CD4-positive, alpha-beta T cell (primary cell): ENCODE results near the gene TRAF3IP3. TPM values are rescaled to one million over a fixed set of nuclear protein-coding genes. Genes with fewer than 3 reads are reported as not detected.

ENCODE experiments used
- ATAC-seq: fragments of 200-7000 bp; cut with Tn5 transposase; one replicate; pipeline ENCODE4 v1.10.0; 2022; ENCODE audit warnings: mild to moderate bottlenecking; ENCODE audit not compliant: poor library complexity
- CTCF ChIA-PET: fragments of 350-600 bp; sonication (Branson Sonifier 250); formaldehyde crosslinking; loops from one replicate; lab custom pipeline; 2021; ENCODE audit warnings: antibody characterized with exemption, inconsistent platforms; lab: Charles Lee
- POLR2A ChIA-PET: fragments of 350-600 bp; sonication (Branson Sonifier 250); formaldehyde crosslinking; loops from one replicate; lab custom pipeline; 2021; ENCODE audit warnings: antibody characterized with exemption, inconsistent platforms; lab: Charles Lee
- DNase-seq, 14 experiments: peaks; one replicate each; pipeline ENCODE4 v3.0.0-alpha.2; 2013 to 2020; ENCODE audit warnings: mixed read lengths in 2 of 14
- H3K27ac ChIP-seq, 2 donors: one replicate each; pipeline versions ENCODE4 v1.5.1 to v1.7.0; 2013; ENCODE audit warnings: low read length in 2 of 2, low read depth in 1 of 2, mild to moderate bottlenecking in 1 of 2
- H3K27me3 ChIP-seq, 2 experiments: 1 replicate in 1 of 2; 2 replicates in 1 of 2; pipeline versions ENCODE4 v1.6.1 to v1.7.0; 2013; ENCODE audit warnings: low read length in 2 of 2, control low read depth in 1 of 2, mild to moderate bottlenecking in 1 of 2, moderate library complexity in 1 of 2; ENCODE audit not compliant: insufficient read depth in 2 of 2, control insufficient read depth in 1 of 2
- H3K36me3 ChIP-seq: one replicate; pipeline ENCODE4 v1.6.1; 2013; ENCODE audit warnings: low read length, control low read depth; ENCODE audit not compliant: insufficient read depth
- H3K4me1 ChIP-seq: one replicate; pipeline ENCODE4 v1.6.1; 2013; ENCODE audit warnings: low read length, control low read depth; ENCODE audit not compliant: insufficient read depth
- H3K4me3 ChIP-seq: one replicate; pipeline ENCODE4 v1.5.1; 2013; ENCODE audit warnings: mild to moderate bottlenecking, low read length, moderate library complexity
- H3K9me3 ChIP-seq, 2 experiments: 1 replicate in 1 of 2; 2 replicates in 1 of 2; pipeline versions ENCODE4 v1.6.1 to v1.7.0; 2013; ENCODE audit warnings: low read length in 2 of 2, mild to moderate bottlenecking in 2 of 2, control low read depth in 1 of 2, moderate library complexity in 1 of 2; ENCODE audit not compliant: control insufficient read depth in 1 of 2, insufficient read depth in 1 of 2
- H3K27ac Mint-ChIP-seq: one replicate; pipeline ENCODE4 v1.8.0; 2020; ENCODE audit warnings: mixed read lengths
- H3K27me3 Mint-ChIP-seq: one replicate; pipeline ENCODE4 v1.8.0; 2021; ENCODE audit warnings: mixed read lengths
- H3K36me3 Mint-ChIP-seq: one replicate; pipeline ENCODE4 v1.8.0; 2021; ENCODE audit warnings: low read depth, mixed read lengths
- H3K4me1 Mint-ChIP-seq: one replicate; pipeline ENCODE4 v1.8.0; 2021; ENCODE audit warnings: low read depth, mixed read lengths
- H3K4me3 Mint-ChIP-seq: one replicate; pipeline ENCODE4 v1.8.0; 2020; ENCODE audit warnings: mild to moderate bottlenecking, mixed read lengths
- H3K9me3 Mint-ChIP-seq: one replicate; pipeline ENCODE4 v1.8.0; 2020; ENCODE audit warnings: mixed read lengths
- intact Hi-C, 2 experiments: fragments of 100-400 bp; cut with DNase I in 1 of 2; cut with micrococcal nuclease in 1 of 2; formaldehyde crosslinking; loops; one replicate each; pipeline versions ENCODE4 v1.15.1 to v1.9.0; 2023 to 2025; cut with DNase I, micrococcal nuclease
- total RNA-seq, 174 experiments: library from RNA in 2 of 174; stranded (reverse) in 2 of 174; gene quantifications; one replicate each; pipeline ENCODE4 v1.2.3 and lab custom pipeline; 2021 to 2026
- TF ChIP-seq, protein P1 (sequence below): fragments of 200-600 bp; IDR thresholded peaks from one replicate; pipeline ENCODE4 v1.8.0; 2022; ENCODE audit warnings: antibody characterized with exemption, mild to moderate bottlenecking

Gene TRAF3IP3
- total RNA-seq, 2 experiments from 2014 or later: 279 to 290 TPM

DNA sequence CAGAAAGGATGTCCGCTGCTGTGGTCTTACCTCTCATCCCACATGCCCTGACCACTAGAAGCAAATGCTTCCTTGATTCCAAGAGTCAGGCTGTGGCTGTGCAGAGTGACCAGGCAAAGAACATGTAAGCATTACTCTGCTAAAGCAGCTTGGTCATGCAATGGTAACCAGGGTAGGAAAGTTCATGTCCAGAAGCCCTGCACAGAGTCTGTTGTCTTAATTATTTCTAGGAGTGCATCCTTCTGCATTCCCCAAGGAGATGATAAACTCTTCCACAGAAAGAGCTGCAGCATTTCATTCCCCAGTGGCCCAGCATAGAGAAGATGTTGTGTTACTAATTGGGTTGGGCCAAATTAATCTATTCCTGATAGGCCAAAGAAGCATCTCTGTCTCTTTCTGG, 61.8 kb downstream of the TRAF3IP3 start:
- ATAC-seq (no peak), DNase-seq (no peak)
- Histone ChIP-seq H3K36me3 (no peaks in the 10 kb centered on the region), H3K27ac (no peak overlapping the region), H3K9me3 (no peaks in the 10 kb centered on the region), H3K4me1 (peaks cover 6% of the 10 kb centered on the region), H3K27me3 (peaks cover 5 to 7% of the 10 kb centered on the region in 2 experiments), H3K4me3 (no peak overlapping the region)
- peaks cover 12% of the 10 kb centered on the region for H3K4me1 Mint-ChIP-seq
- H3K4me3 Mint-ChIP-seq: no peak overlapping the region
- POLR2A ChIA-PET: interaction anchor here (0.8 to 2.1 kb wide), 2 partner anchors 10 to 33 kb away, joined by 3 to 4 read pairs; partner anchors contain the start of genes C1orf74 and UTP25
- H3K27me3 Mint-ChIP-seq: peaks cover 13% of the 10 kb centered on the region
- CTCF ChIA-PET: interaction anchor here (1.3 kb wide), 1 partner anchor 42 kb away, joined by 3 read pairs; no protein-coding TSS in a partner anchor
- intact Hi-C loops: no loop called here
- TF ChIP-seq, protein P1, sequence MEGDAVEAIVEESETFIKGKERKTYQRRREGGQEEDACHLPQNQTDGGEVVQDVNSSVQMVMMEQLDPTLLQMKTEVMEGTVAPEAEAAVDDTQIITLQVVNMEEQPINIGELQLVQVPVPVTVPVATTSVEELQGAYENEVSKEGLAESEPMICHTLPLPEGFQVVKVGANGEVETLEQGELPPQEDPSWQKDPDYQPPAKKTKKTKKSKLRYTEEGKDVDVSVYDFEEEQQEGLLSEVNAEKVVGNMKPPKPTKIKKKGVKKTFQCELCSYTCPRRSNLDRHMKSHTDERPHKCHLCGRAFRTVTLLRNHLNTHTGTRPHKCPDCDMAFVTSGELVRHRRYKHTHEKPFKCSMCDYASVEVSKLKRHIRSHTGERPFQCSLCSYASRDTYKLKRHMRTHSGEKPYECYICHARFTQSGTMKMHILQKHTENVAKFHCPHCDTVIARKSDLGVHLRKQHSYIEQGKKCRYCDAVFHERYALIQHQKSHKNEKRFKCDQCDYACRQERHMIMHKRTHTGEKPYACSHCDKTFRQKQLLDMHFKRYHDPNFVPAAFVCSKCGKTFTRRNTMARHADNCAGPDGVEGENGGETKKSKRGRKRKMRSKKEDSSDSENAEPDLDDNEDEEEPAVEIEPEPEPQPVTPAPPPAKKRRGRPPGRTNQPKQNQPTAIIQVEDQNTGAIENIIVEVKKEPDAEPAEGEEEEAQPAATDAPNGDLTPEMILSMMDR: no peak
- no peaks in the 10 kb centered on the region for H3K9me3 Mint-ChIP-seq
- no peaks in the 10 kb centered on the region for H3K36me3 Mint-ChIP-seq
- H3K27ac Mint-ChIP-seq: no peak overlapping the region

DNA sequence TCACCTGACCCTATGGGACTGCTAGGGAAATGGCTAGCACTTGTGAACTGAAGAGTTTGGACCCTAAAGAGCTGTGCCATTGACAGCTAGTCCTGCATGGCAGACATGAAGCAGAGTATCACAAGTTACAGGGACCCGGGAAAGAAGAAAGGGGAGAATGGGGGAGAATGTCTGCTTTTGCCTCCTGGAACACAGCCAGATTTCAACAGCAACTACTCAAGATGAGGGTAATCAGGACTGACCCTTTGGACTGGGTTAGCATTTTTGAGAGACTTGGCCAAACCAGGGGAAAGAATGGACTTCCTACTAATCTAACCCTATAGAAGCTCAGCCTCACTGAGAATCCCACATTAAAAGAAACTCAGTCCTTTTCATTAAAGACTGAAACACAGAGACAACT, 63.2 kb downstream of the TRAF3IP3 start:
- no peak overlapping the region for H3K4me3 ChIP-seq
- peaks cover 10% of the 10 kb centered on the region for H3K4me1 ChIP-seq
- ATAC-seq (no peak), DNase-seq (no peak)
- Mint-ChIP-seq H3K9me3 (no peaks in the 10 kb centered on the region), H3K27me3 (peaks cover 19% of the 10 kb centered on the region), H3K27ac (no peak overlapping the region), H3K4me1 (peaks cover 21% of the 10 kb centered on the region), H3K4me3 (no peak overlapping the region), H3K36me3 (no peaks in the 10 kb centered on the region)
- H3K36me3 ChIP-seq: no peaks in the 10 kb centered on the region
- ChIA-PET CTCF (interaction anchor here (1.6 kb wide), 1 partner anchor 8 kb away, joined by 3 read pairs; no protein-coding TSS in a partner anchor), POLR2A (interaction anchor here (2.1 kb wide), 1 partner anchor 9 kb away, joined by 4 read pairs; the partner anchor contains the start of gene UTP25)
- intact Hi-C loops: no loop called here
- no peak overlapping the region for H3K27ac ChIP-seq
- TF ChIP-seq, protein P1: no peak
- H3K27me3 ChIP-seq: peaks cover 5 to 7% of the 10 kb centered on the region in 2 experiments
- H3K9me3 ChIP-seq: no peaks in the 10 kb centered on the region

DNA sequence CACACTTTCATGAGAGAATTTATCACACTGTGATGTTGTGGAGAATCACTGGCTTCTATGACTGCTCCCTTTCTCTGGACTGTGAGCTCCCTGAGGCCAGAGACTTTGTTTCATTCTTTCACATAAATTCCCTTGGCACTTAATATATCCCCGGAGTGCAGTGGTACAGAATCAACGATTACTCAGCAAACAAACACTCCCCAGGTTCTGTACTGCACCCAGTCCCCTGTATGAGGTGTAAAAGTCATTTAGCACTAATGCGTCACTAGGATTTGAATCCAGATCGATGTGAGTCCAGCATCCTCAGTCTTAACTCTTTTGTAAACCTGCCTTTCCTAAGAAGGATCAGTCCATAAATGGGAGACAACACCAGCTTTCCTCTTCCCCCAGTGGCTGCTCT, 65.1 kb downstream of the TRAF3IP3 start:
- no peak overlapping the region for H3K27ac Mint-ChIP-seq
- Histone ChIP-seq H3K4me3 (no peak overlapping the region), H3K4me1 (peaks cover 6% of the 10 kb centered on the region), H3K36me3 (no peaks in the 10 kb centered on the region), H3K9me3 (no peaks in the 10 kb centered on the region), H3K27me3 (peaks cover 5 to 7% of the 10 kb centered on the region in 2 experiments), H3K27ac (no peak overlapping the region)
- DNase-seq (no peak), ATAC-seq (no peak)
- CTCF ChIA-PET: no interaction called here
- H3K27me3 Mint-ChIP-seq: peaks cover 19% of the 10 kb centered on the region
- POLR2A ChIA-PET: interaction anchor here (2.4 kb wide), 1 partner anchor 16 kb away, joined by 6 read pairs; the partner anchor contains the start of gene IRF6
- H3K9me3 Mint-ChIP-seq: no peaks in the 10 kb centered on the region
- intact Hi-C loops: loop anchor here in 1 of 2 experiments (5.0 kb wide), 1 partner anchor 74 kb away; no protein-coding TSS in a partner anchor
- peaks cover 11% of the 10 kb centered on the region for H3K4me1 Mint-ChIP-seq
- H3K36me3 Mint-ChIP-seq: no peaks in the 10 kb centered on the region
- H3K4me3 Mint-ChIP-seq: no peak overlapping the region
- TF ChIP-seq, protein P1: no peak
